ENCODE results near the gene PTPRC. TPM values are rescaled to one million over a fixed set of nuclear protein-coding genes. Genes with fewer than 3 reads are reported as not detected.

Gene PTPRC
- total RNA-seq, 1 donor from 2014 or later, result 2.9 TPM

DNA sequence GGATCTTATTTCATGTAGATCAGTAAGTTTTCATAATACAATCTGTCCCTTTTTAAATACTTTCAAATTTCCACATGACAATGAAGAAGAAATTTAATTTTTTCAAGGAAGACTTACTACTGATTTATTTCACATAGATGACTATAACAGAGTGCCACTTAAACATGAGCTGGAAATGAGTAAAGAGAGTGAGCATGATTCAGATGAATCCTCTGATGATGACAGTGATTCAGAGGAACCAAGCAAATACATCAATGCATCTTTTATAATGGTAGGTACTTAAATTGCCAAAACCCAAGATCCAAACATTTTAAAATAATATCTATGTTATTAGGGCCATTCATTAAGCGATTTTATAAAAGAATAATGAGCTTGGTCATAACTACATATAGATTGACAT lies 110.4 kb downstream of the PTPRC start:
- no peak for FAIRE-seq

DNA sequence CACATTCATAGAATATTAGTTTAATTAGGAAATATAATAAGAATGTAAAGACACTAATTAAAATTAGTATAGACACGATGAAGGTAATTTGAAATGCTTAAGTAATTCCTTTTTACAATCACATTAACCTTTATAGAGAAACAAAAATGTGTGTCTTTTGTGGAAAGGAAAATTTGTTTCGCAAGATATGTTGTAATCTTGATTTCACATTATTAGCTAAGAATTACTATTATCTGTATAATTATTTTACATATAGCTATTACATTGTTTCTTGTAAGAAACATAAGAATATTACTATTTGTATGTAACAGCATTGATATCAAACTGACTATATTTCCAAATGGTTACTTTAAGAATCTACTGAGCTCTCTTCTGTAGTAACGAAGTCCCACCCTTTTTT lies 111.2 kb downstream of the PTPRC start:
- DNase-seq (ENCODE audit: low spot score in 2 of 2) (no peak), FAIRE-seq (peak; percentile 87)

More for the DNA sequence above, 110.4 kb downstream of the PTPRC start:
- DNase-seq (ENCODE audit: low spot score in 2 of 2), result no peak

DNA sequence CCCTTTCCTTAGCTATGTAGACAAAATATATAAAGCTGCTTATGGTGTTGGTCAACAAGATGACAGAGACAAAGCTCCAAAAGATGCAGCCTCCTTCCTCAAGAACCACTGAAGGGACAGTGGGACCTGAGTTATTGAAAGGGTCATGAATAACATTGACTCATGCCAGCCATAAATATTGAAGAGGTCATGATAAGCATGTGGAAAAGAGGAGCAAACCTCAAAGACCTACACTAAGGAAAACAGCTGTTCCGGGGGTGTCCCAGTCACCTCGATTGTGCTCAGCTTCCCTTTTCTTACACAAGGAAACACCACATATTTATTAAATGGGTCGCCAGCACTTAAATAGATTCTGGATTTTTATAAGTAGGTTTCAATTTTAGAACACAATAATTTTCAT lies 112.9 kb downstream of the PTPRC start:
- no peak for DNase-seq (ENCODE audit: low spot score in 2 of 2)
- no peak for FAIRE-seq

DNA sequence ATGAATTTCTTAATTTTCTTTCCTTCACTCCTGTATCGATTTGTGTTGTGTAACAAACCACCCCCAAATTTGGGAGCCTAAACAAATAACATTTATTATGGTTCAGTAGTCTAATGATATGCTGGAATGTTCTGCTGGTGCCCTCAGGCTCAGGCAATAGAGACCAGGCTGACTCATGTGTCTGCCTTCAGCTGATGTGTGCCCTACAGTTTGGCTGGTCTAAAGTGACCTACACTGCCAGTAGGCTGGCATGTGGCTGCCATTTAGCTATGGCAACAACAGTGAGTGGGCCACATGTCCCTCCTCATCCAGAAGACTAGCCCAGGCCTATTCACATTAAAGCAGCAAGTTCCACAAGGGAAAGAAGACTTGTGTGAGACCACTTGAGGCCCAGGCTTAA lies 115.8 kb downstream of the PTPRC start:
- DNase-seq (ENCODE audit: low spot score in 2 of 2) (no peak), FAIRE-seq (no peak)

- FAIRE-seq (no peak), DNase-seq (ENCODE audit: low spot score in 2 of 2) (no peak)
Observed at GRCh38 chr1:198755715-198756114, 116.9 kb downstream of the PTPRC start.

- peak; percentile 95 for FAIRE-seq
- DNase-seq (ENCODE audit: low spot score in 2 of 2), result no peak
Observed at GRCh38 chr1:198756470-198756869, 117.6 kb downstream of the PTPRC start.

GRCh38 chr1:198761859-198762616 lies 123.2 kb downstream of the PTPRC start:
- no peak for DNase-seq (ENCODE audit: low spot score in 2 of 2)

GRCh38 chr1:198763298-198763714 lies 124.5 kb downstream of the PTPRC start:
- DNase-seq (ENCODE audit: low spot score in 2 of 2) (no peak), FAIRE-seq (no peak)

More at GRCh38 chr1:198761859-198762616, 123.2 kb downstream of the PTPRC start:
- no peak for FAIRE-seq

DNA sequence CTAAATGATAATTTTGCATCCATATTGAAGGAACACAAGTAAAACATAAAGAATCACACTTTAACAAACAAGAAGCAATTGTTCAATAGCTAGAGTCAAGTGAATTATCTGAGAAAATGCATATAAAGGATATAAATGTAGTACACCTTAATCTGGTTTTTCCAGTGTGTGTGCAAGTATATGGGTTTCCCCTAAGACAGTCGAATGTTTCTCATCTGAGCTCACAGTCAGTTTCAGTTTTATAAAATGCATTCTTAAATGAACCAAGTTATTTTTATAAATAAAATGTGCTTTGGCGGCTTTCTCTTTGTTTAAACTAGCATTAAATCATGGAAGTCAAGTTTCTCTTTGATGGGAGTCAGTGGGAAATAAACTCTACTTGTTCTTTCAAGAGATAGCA lies 125.9 kb downstream of the PTPRC start:
- no peak for FAIRE-seq
- DNase-seq (ENCODE audit: low spot score in 2 of 2), result no peak

GRCh38 chr1:198765416-198765815 lies 126.6 kb downstream of the PTPRC start:
- DNase-seq (ENCODE audit: low spot score in 2 of 2) (no peak), FAIRE-seq (no peak)

- no peak for DNase-seq (ENCODE audit: low spot score in 2 of 2)
- peak; percentile 90 for FAIRE-seq
Observed at GRCh38 chr1:198771563-198772153, 132.8 kb downstream of the PTPRC start.

DNA sequence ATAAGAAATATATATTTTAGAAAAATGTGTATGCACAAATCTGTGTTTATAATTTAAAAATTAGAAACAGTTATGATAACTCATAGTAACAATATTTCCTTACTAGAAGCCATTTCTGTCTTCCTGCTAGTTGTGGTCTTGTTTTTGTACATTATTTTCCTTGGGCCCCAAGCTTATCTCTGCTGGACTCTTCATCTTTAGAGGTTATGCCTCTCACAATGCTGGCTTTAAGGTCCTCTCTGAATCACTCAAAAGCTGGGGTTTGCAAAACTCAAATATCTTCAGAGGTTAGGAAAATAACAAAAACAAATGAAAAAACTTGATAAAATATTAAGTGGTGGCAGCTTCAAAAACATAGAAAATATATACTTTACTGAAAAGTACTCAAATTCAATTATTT lies 133.8 kb downstream of the PTPRC start:
- peak; percentile 64 for FAIRE-seq
- DNase-seq (ENCODE audit: low spot score in 2 of 2), result no peak

- no peak for DNase-seq (ENCODE audit: low spot score in 2 of 2)
- FAIRE-seq, result no peak
Observed at GRCh38 chr1:198773030-198773429, 134.2 kb downstream of the PTPRC start.

- DNase-seq (ENCODE audit: low spot score in 2 of 2), result no peak
Observed at GRCh38 chr1:198773523-198773922, 134.7 kb downstream of the PTPRC start.

GRCh38 chr1:198774421-198774820 lies 135.6 kb downstream of the PTPRC start:
- no peak for FAIRE-seq
- DNase-seq (ENCODE audit: low spot score in 2 of 2), result no peak

More at GRCh38 chr1:198773523-198773922, 134.7 kb downstream of the PTPRC start:
- FAIRE-seq, result no peak

DNA sequence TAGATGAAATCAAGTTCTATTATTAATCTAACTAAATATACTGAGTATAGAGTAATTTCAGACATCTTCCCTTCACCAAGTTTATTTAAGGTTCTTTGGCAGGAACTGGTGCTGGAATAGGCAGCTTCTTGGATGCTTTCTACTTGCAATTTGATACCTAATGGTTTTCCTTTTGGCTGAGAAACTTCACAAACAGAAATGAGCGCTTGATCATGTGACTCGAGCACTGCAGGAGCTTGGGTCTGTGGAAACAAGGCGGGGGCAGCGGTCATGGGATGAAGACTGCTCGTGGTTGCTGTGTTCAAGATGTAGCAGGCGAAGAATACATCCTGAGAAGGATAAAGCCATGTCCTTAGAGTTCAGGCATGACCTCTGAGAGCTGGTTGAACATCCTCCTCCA lies 136.8 kb downstream of the PTPRC start:
- DNase-seq (ENCODE audit: low spot score in 2 of 2) (no peak), FAIRE-seq (no peak)

DNA sequence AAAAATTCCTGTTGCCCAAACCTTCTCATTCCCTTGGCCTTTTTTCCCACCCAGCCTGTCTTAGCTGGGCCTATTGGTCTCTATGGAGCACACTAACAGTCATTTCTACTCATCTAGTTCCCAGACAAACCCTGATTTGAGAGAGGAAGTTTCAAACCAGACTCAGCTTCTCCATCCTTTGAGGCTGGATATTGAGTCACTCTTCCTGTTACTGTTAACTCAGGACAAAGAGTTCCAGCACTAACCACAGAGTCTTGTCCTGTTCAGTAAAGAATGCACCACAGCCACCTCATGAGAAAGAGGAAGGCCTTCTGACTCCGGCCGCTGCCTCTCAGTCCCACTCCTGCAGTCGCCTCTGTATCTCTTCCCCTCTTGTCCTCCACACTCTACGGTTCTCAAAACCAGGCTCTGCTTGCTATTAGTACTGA lies 137.8 kb downstream of the PTPRC start:
- DNase-seq (ENCODE audit: low spot score in 2 of 2) (no peak), FAIRE-seq (no peak)

DNA sequence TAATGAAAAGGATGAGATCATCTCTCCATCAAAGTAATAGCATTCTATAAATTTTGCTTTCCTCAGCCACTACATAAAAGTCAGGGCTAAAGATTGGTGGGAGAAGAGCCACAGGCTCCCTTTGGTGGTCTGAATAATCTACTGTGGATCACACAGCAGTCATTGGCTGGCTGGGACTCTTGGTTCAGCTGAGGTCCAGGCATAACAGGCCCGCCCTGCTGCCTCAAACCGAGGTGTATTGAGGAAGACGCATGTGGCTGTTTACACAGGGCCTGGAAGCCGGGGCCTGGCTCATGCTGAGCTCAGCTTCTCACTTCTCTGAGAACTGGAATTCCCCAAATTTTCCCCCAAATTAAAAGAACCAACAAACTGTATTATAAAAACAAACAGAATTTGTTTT lies 139.2 kb downstream of the PTPRC start:
- no peak for FAIRE-seq
- no peak for DNase-seq (ENCODE audit: low spot score in 2 of 2)

- DNase-seq (ENCODE audit: low spot score in 2 of 2) (no peak), FAIRE-seq (no peak)
Observed at GRCh38 chr1:198780376-198780775, 141.5 kb downstream of the PTPRC start.

GRCh38 chr1:198788561-198789064 lies 149.8 kb downstream of the PTPRC start:
- FAIRE-seq (no peak), DNase-seq (ENCODE audit: low spot score in 2 of 2) (no peak)

DNA sequence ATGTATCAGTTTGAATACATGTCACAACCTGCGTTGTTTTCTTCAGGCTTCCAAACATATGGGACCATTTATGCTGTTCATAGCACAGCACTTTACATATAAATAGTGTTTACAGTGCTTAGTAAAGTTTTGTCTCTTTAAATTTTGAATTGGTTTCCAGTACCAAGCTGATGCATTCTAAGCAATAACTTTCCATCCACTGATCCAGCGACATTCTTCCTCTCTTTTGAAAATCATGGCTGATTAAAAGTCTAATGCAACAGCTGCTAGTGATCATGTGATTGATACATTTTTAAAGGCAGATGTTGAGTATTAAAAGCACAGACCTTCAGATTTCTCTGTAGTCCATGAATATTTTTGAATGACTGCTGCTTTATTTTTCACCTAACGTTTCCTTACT lies 154.9 kb downstream of the PTPRC start:
- FAIRE-seq (no peak), DNase-seq (ENCODE audit: low spot score in 2 of 2) (no peak)

- DNase-seq (ENCODE audit: low spot score in 2 of 2), result no peak
- no peak for FAIRE-seq
Observed at GRCh38 chr1:198794498-198794897, 155.7 kb downstream of the PTPRC start.
